Pulmonary artery endothelial cell (primary cell): ENCODE results near the gene PPME1. TPM values are rescaled to one million over a fixed set of nuclear protein-coding genes. Genes with fewer than 3 reads are reported as not detected.

ENCODE experiments used
- DNase-seq: peaks from one replicate; pipeline ENCODE4 v3.0.0-alpha.2; 2011; ENCODE audit warnings: low read depth, low spot score
- total RNA-seq: library from RNA; depleted of rRNA; stranded (reverse); fragments of >200 nt; gene quantifications from 2 replicates; pipeline ENCODE4 v1.2.3, GENCODE V29; 2014

The PPME1 gene
- total RNA-seq, 1 donor from 2014 or later, result 27.2 TPM

- DNase-seq, result no peak
Observed at GRCh38 chr11:74157169-74157568, 13.9 kb upstream of the PPME1 start.

- DNase-seq, result no peak
Observed at GRCh38 chr11:74159642-74160041, 11.4 kb upstream of the PPME1 start.

- no peak for DNase-seq
Observed at GRCh38 chr11:74162681-74163467, 8.2 kb upstream of the PPME1 start.

GRCh38 chr11:74168838-74169237, 2.3 kb upstream of the PPME1 start:
- no peak for DNase-seq

GRCh38 chr11:74169738-74170458, 1.2 kb upstream of the PPME1 start:
- DNase-seq, result no peak

GRCh38 chr11:74171630-74171968, 510 bp downstream of the PPME1 start:
- no peak for DNase-seq

GRCh38 chr11:74171997-74172396, 908 bp downstream of the PPME1 start:
- DNase-seq, result no peak

GRCh38 chr11:74175920-74176319, 4.8 kb downstream of the PPME1 start:
- no peak for DNase-seq

GRCh38 chr11:74179234-74180052, 8.4 kb downstream of the PPME1 start:
- no peak for DNase-seq

GRCh38 chr11:74182635-74183034, 11.5 kb downstream of the PPME1 start:
- DNase-seq, result no peak

GRCh38 chr11:74185285-74185684, 14.2 kb downstream of the PPME1 start:
- DNase-seq, result no peak

GRCh38 chr11:74185695-74186094, 14.6 kb downstream of the PPME1 start:
- DNase-seq, result no peak

- no peak for DNase-seq
Observed at GRCh38 chr11:74195828-74196227, 24.7 kb downstream of the PPME1 start.

- DNase-seq, result no peak
Observed at GRCh38 chr11:74196781-74197486, 25.8 kb downstream of the PPME1 start.

- no peak for DNase-seq
Observed at GRCh38 chr11:74203966-74204365, 32.9 kb downstream of the PPME1 start.

- DNase-seq, result no peak
Observed at GRCh38 chr11:74204701-74205100, 33.6 kb downstream of the PPME1 start.

- no peak for DNase-seq
Observed at GRCh38 chr11:74205181-74205580, 34.1 kb downstream of the PPME1 start.

- no peak for DNase-seq
Observed at GRCh38 chr11:74206746-74207145, 35.7 kb downstream of the PPME1 start.

- no peak for DNase-seq
Observed at GRCh38 chr11:74208507-74208906, 37.4 kb downstream of the PPME1 start.

GRCh38 chr11:74212533-74212932, 41.4 kb downstream of the PPME1 start:
- no peak for DNase-seq

GRCh38 chr11:74220376-74220775, 49.3 kb downstream of the PPME1 start:
- DNase-seq, result no peak

- no peak for DNase-seq
Observed at GRCh38 chr11:74221816-74222215, 50.7 kb downstream of the PPME1 start.
